K562 (cell line): ENCODE results near the gene MRM2. TPM values are rescaled to one million over a fixed set of nuclear protein-coding genes. Genes with fewer than 3 reads are reported as not detected.

Experiments used
- ATAC-seq: fragments of 200-7000 bp; cut with Tn5 transposase; 3 replicates; pipeline ENCODE4 v1.9.1; 2020; ENCODE audit warnings: moderate library complexity
- BruUV-seq: library from RNA; stranded (reverse); fragments of 400-500 nt; replicated peaks from 2 replicates; lab custom pipeline; 2021; lab: Mats Ljungman, UMichigan
- CTCF ChIA-PET: fragments of 300-600 bp; formaldehyde crosslinking; extraction: SDS; loops from one replicate; lab custom pipeline; 2021; ENCODE audit warnings: low intra/inter-chr PET ratio; lab: Yijun Ruan, JAX
- POLR2A ChIA-PET: fragments of 300-600, 350-650 bp; sonication (Branson Sonifier 250); formaldehyde crosslinking; extraction: SDS; loops from one replicate; lab custom pipeline; 2021; ENCODE audit warnings: antibody characterized with exemption, inconsistent platforms; lab: Yijun Ruan, JAX
- DNase-seq, 4 experiments: peaks; one replicate each; pipeline versions ENCODE4 v3.0.0 to v3.0.0-alpha.2; 2011 to 2018; ENCODE audit warnings: low spot score in 3 of 4, mixed read lengths in 3 of 4; ENCODE audit errors: extremely low read depth in 1 of 4
- FAIRE-seq: peaks from 2 replicates; lab custom pipeline; 2011; peaks lifted over from hg19 to GRCh38; lab: Jason Lieb, UNC
- H2AFZ ChIP-seq: 2 replicates; pipeline ENCODE4 v1.6.0; 2011; ENCODE audit warnings: low read depth, low read length, control low read depth, inconsistent platforms
- H3K27ac ChIP-seq: fragments of 200-600 bp; 3 replicates; pipeline ENCODE4 v1.8.0; 2011; ENCODE audit warnings: low read depth, mild to moderate bottlenecking, control low read depth, inconsistent platforms, low read length, moderate library complexity, mixed read lengths; ENCODE audit errors: extremely low read depth
- H3K27me3 ChIP-seq, 2 experiments: fragments of 300-600 bp in 1 of 2; 2 replicates in 1 of 2; 3 replicates in 1 of 2; pipeline versions ENCODE4 v1.6.0 to v1.8.0; 2011; ENCODE audit warnings: inconsistent platforms in 2 of 2, low read length in 2 of 2, mild to moderate bottlenecking in 1 of 2, mixed read lengths in 1 of 2, moderate library complexity in 1 of 2; ENCODE audit not compliant: control insufficient read depth in 2 of 2, insufficient read depth in 2 of 2
- H3K36me3 ChIP-seq: fragments of 300-600 bp; 3 replicates; pipeline ENCODE4 v1.8.0; 2011; ENCODE audit warnings: mild to moderate bottlenecking, low read length, inconsistent platforms; ENCODE audit not compliant: control insufficient read depth, insufficient read depth
- H3K4me1 ChIP-seq, 2 experiments: fragments of 200-600 bp in 1 of 2; replicated peaks in 1 of 2; 2 replicates in 1 of 2; 3 replicates in 1 of 2; pipeline versions ENCODE4 v1.5.1 to v1.8.0; 2011; ENCODE audit warnings: inconsistent platforms in 2 of 2, low read length in 2 of 2, mild to moderate bottlenecking in 1 of 2, mixed read lengths in 1 of 2, moderate library complexity in 1 of 2; ENCODE audit not compliant: control insufficient read depth in 2 of 2, insufficient read depth in 2 of 2
- H3K4me2 ChIP-seq: 2 replicates; pipeline ENCODE4 v1.6.1; 2011; ENCODE audit warnings: low read length, control low read depth, inconsistent platforms, mixed read lengths; ENCODE audit not compliant: insufficient read depth
- H3K4me3 ChIP-seq: fragments of 200-600 bp; sonication (generic), shearing (Covaris generic); 2 replicates; pipeline ENCODE4 v1.5.1; 2016; ENCODE audit warnings: control low read depth, inconsistent platforms
- H3K79me2 ChIP-seq: fragments of 200-600 bp; 3 replicates; pipeline ENCODE4 v1.8.0; 2011; ENCODE audit warnings: low read length, inconsistent platforms; ENCODE audit not compliant: control insufficient read depth, insufficient read depth
- H3K9ac ChIP-seq, 2 experiments: 2 replicates each; pipeline versions ENCODE4 v1.6.0 to v1.6.1; 2011; ENCODE audit warnings: low read depth in 2 of 2, low read length in 2 of 2, control low read depth in 1 of 2, inconsistent platforms in 1 of 2, mild to moderate bottlenecking in 1 of 2, mixed read lengths in 1 of 2; ENCODE audit not compliant: insufficient read depth in 1 of 2
- H3K9me1 ChIP-seq: one replicate; pipeline ENCODE4 v1.6.0; 2011; ENCODE audit warnings: inconsistent platforms, mild to moderate bottlenecking, low read length, moderate library complexity; ENCODE audit not compliant: control insufficient read depth, insufficient read depth
- H3K9me3 ChIP-seq: replicated peaks from 2 replicates; pipeline ENCODE4 v1.5.1; 2011; ENCODE audit warnings: low read depth, low read length, inconsistent platforms; ENCODE audit not compliant: control insufficient read depth, insufficient read depth
- H4K20me1 ChIP-seq: replicated peaks from 2 replicates; pipeline ENCODE4 v1.6.1; 2011; ENCODE audit warnings: low read length, inconsistent platforms, mixed read lengths; ENCODE audit not compliant: control insufficient read depth, insufficient read depth
- RBFOX2 ChIP-seq: fragments of 200-400 bp; formaldehyde crosslinking; IDR thresholded peaks from 2 replicates; pipeline ENCODE4 v1.6.1; 2017; ENCODE audit warnings: low read depth, mild to moderate bottlenecking, low read length, moderate library complexity
- ZNF175 ChIP-seq: fragments of 200-800 bp; sonication (Bioruptor generic); IDR thresholded peaks from 2 replicates; pipeline ENCODE4 v1.6.1; 2016; ENCODE audit warnings: low read depth, mild to moderate bottlenecking, missing genetic modification characterization, missing compliant biosample characterization
- ZNF324 ChIP-seq: fragments of 250-450 bp; sonication (Bioruptor Pico); IDR thresholded peaks from 2 replicates; pipeline ENCODE4 v1.4.0; 2020; ENCODE audit warnings: mild to moderate bottlenecking
- WGBS: fragments of 100-300 bp; shearing (Covaris generic); methylation state at CpG from one replicate; pipeline ENCODE4 v1.1.6; 2016; ENCODE audit warnings: low coverage, mixed read lengths; ENCODE audit not compliant: insufficient coverage; ENCODE audit errors: missing lambda C conversion rate; 5-methylcytosine and 5-hydroxymethylcytosine counted together
- in situ Hi-C: fragments of 300-500 bp; cut with MboI; formaldehyde crosslinking; loops from 4 replicates; pipeline ENCODE4 v1.15.0; 2018; ENCODE audit warnings: inconsistent platforms, mixed read lengths
- intact Hi-C: fragments of 100-400 bp; cut with micrococcal nuclease; formaldehyde crosslinking; loops from 2 replicates; pipeline ENCODE4 v1.14.2; 2022
- polyA plus RNA-seq, 8 experiments: library from polyadenylated mRNA; depleted of rRNA in 4 of 8; stranded (reverse) in 5 of 8; unstranded in 3 of 8; fragments of >200 nt; fragmentation: Nextera tagmentation in 2 of 8; fragmentation: Illumina TruSeq in 1 of 8; extraction: Ambion mirVana in 2 of 8; extraction: Trizol in 1 of 8; gene quantifications; 2 replicates each; pipeline versions ENCODE4 v1.2.1 to v1.2.3, GENCODE V29; 2011 to 2014; ENCODE audit warnings: inconsistent platforms in 1 of 8, missing spikeins in 1 of 8
- total RNA-seq, 7 experiments: library from RNA; depleted of rRNA in 6 of 7; stranded (reverse); fragments of >200 nt in 6 of 7; fragmentation: Illumina TruSeq in 2 of 7; extraction: Trizol in 2 of 7; gene quantifications; 2 replicates each; pipeline versions ENCODE4 v1.2.1 to v1.2.3, GENCODE V29; 2011 to 2021; ENCODE audit warnings: low replicate concordance in 1 of 7
- TF ChIP-seq, protein P1 (sequence below): sonication (generic); formaldehyde crosslinking; IDR thresholded peaks from 2 replicates; pipeline ENCODE4 v1.4.0; 2020; ENCODE audit warnings: mild to moderate bottlenecking, missing genetic modification reagents
- TF ChIP-seq, protein P2 (sequence below): fragments of 450-650 bp; IDR thresholded peaks from 2 replicates; pipeline ENCODE4 v1.6.1; 2016; ENCODE audit warnings: low read depth, mild to moderate bottlenecking, moderate library complexity

The MRM2 gene
- total and polyA plus RNA-seq, 9 of the 15 experiments (the other 6 are each of a cell fraction or from before 2014, with no cell fraction given) = 32.4 to 116 (median 50.5) TPM

DNA sequence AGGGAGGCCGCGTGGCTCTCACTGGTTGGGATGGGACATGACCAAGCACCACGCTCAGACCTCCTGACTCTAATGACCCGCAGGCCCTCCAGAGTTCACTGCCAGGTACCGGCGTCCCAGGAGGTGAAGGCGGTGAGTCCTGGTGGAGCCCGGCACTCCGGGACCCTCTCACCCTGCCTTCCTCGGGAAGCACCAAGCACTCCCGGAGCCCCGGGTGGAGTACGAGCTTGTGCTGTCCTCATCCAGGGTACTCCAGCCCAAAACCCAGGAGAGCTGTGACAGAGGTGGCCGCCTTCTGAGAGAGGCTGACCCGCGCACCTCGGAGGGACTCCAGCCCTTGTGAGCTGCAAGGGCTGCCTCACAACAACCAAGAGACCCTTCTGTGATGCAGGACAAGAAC is 18.7 kb downstream of the MRM2 start:
- Histone ChIP-seq H3K9me1 (no peaks in the 10 kb centered on the region), H3K4me2 (no peak overlapping the region), H3K4me1 (peaks cover 0 to 6% of the 10 kb centered on the region in 2 experiments; a peak in 2 of 5 replicates), H4K20me1 (peaks cover 2% of the 10 kb centered on the region; the same call in 1 of the 2 replicates), H3K9ac (peak overlapping the region in 1 of 2 experiments; percentile 28; a peak in 1 of 4 replicates), H2AFZ (no peak overlapping the region), H3K79me2 (peaks cover 6% of the 10 kb centered on the region; the same call in 2 of the 3 replicates), H3K27ac (no peak overlapping the region), H3K36me3 (peaks cover 82% of the 10 kb centered on the region; the same call in 2 of the 3 replicates), H3K9me3 (no peaks in the 10 kb centered on the region), H3K27me3 (no peaks in the 10 kb centered on the region), H3K4me3 (no peak overlapping the region)
- CTCF ChIA-PET = no interaction called here
- DNase-seq (no peak), ATAC-seq (no peak), FAIRE-seq (no peak)
- no TSS peak for BruUV-seq
- POLR2A ChIA-PET = interaction anchor here (0.7 to 1.6 kb wide), 2 partner anchors 9 to 43 kb away, joined by 3 to 6 read pairs; partner anchors contain the start of gene MAD1L1
- TF ChIP-seq RBFOX2 (0 out of 2 replicates have a peak, but pooled peaks have one; percentile 14), ZNF324 (no peak), ZNF175 (no peak)
- TF ChIP-seq, protein P1, sequence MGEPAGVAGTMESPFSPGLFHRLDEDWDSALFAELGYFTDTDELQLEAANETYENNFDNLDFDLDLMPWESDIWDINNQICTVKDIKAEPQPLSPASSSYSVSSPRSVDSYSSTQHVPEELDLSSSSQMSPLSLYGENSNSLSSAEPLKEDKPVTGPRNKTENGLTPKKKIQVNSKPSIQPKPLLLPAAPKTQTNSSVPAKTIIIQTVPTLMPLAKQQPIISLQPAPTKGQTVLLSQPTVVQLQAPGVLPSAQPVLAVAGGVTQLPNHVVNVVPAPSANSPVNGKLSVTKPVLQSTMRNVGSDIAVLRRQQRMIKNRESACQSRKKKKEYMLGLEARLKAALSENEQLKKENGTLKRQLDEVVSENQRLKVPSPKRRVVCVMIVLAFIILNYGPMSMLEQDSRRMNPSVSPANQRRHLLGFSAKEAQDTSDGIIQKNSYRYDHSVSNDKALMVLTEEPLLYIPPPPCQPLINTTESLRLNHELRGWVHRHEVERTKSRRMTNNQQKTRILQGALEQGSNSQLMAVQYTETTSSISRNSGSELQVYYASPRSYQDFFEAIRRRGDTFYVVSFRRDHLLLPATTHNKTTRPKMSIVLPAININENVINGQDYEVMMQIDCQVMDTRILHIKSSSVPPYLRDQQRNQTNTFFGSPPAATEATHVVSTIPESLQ (CRISPR knock-in tag) = no peak
- TF ChIP-seq, protein P2, sequence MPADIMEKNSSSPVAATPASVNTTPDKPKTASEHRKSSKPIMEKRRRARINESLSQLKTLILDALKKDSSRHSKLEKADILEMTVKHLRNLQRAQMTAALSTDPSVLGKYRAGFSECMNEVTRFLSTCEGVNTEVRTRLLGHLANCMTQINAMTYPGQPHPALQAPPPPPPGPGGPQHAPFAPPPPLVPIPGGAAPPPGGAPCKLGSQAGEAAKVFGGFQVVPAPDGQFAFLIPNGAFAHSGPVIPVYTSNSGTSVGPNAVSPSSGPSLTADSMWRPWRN = no peak
- 92% methylated on average over 13 of the region's 17 CpGs for WGBS
- intact Hi-C loops = no loop called here
- in situ Hi-C loops = no loop called here
